Measurements from ENCODE around the gene NPM3.

DNA sequence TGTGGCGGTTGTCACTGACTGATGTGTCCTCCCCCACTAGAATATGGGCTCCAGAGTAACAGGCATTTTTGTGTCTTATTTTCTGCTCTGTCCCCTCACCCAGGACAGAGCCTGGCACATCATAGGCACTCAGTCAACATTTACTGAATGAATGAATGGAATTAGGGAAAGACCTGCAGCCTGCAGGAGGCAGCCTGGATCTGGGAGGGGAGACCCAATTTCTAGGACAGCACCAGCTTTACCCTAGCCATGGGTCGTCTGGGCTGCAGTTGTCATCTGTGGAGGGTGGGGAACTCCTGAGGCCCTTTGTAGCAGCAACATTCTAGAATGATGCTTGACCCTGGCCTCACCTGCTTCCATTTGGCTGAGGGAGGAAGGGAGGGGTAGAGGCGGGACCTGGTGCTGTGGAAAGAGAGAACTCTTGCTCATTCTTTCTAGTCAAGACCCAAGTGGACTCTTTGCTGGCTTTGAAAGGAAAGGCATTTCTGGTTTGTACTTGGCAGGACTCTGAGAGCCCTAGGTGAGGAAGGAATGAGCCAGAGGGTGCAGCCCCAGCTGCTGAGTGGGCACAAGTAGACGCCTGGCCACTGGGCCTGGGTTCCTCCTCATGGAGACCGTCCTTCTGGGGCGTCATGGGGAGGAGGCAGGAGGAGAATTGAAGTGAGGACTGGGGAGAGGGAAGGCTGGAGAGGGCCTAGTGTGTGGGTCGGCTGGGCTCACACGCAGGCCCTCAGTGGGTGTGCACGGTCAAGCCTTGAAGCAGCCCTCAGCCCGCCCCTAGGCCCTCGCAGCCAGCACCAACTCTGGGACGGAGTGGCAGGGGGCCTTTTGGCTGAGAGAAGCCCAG is 16.3 kb downstream of the NPM3 start:
- TF ChIP-seq, protein P1, sequence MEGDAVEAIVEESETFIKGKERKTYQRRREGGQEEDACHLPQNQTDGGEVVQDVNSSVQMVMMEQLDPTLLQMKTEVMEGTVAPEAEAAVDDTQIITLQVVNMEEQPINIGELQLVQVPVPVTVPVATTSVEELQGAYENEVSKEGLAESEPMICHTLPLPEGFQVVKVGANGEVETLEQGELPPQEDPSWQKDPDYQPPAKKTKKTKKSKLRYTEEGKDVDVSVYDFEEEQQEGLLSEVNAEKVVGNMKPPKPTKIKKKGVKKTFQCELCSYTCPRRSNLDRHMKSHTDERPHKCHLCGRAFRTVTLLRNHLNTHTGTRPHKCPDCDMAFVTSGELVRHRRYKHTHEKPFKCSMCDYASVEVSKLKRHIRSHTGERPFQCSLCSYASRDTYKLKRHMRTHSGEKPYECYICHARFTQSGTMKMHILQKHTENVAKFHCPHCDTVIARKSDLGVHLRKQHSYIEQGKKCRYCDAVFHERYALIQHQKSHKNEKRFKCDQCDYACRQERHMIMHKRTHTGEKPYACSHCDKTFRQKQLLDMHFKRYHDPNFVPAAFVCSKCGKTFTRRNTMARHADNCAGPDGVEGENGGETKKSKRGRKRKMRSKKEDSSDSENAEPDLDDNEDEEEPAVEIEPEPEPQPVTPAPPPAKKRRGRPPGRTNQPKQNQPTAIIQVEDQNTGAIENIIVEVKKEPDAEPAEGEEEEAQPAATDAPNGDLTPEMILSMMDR (IDR thresholded peaks at IDR 0.05; ENCODE audit: low read depth, low read length) = no peak
- TF ChIP-seq EZH2phosphoT487 (IDR thresholded peaks at IDR 0.05; ENCODE audit: low read depth) = no peak

Data from OCI-LY3 (cell line).